A549 (cell line): Measurements from ENCODE around the gene PKIG. TPM values are rescaled to one million over a fixed set of nuclear protein-coding genes. Genes with fewer than 3 reads are reported as not detected.
A peak's percentile ranks its signal among the peaks of the same experiment; 100 is the strongest.

ENCODE experiments used
- ATAC-seq, 2 experiments: fragments of 200-7000 bp in 1 of 2; fragments of >200 bp in 1 of 2; cut with Nextera tagmentation in 1 of 2; cut with Tn5 transposase in 1 of 2; 3 replicates each; pipeline versions ENCODE4 v1.8.0 to v1.9.1; 2018 to 2020; ENCODE audit warnings: mild to moderate bottlenecking in 1 of 2, moderate library complexity in 1 of 2
- CTCF ChIA-PET: fragments of 300-600 bp; sonication (Branson Sonifier 250); formaldehyde crosslinking; extraction: SDS; loops from one replicate; lab custom pipeline; 2021; ENCODE audit warnings: antibody characterized with exemption, inconsistent platforms; lab: Yijun Ruan, JAX
- POLR2A ChIA-PET: fragments of 350-600 bp; formaldehyde crosslinking; extraction: SDS; loops from one replicate; lab custom pipeline; 2021; ENCODE audit warnings: antibody characterized with exemption, inconsistent platforms; lab: Yijun Ruan, JAX
- DNase-seq, 2 experiments: peaks; one replicate each; pipeline versions ENCODE4 v3.0.0 to v3.0.0-alpha.2; 2011 to 2016; ENCODE audit warnings: low read depth in 1 of 2, low spot score in 1 of 2
- FAIRE-seq: peaks from 2 replicates; lab custom pipeline; 2011; peaks lifted over from hg19 to GRCh38; lab: Jason Lieb, UNC
- H3K27ac ChIP-seq, 2 experiments: fragments of >200 bp; sonication (Bioruptor Twin); formaldehyde crosslinking; 3 replicates each; pipeline ENCODE4 v1.5.1; 2016 to 2017
- H3K4me1 ChIP-seq: fragments of >200 bp; sonication (Bioruptor Twin); formaldehyde crosslinking; 3 replicates; pipeline ENCODE4 v1.6.1; 2016
- H3K4me2 ChIP-seq: fragments of >200 bp; sonication (Bioruptor Twin); formaldehyde crosslinking; 3 replicates; pipeline ENCODE4 v1.6.1; 2016
- H3K4me3 ChIP-seq: fragments of >200 bp; sonication (Bioruptor Twin); formaldehyde crosslinking; 3 replicates; pipeline ENCODE4 v1.5.1; 2016
- H3K9me3 ChIP-seq: fragments of >200 bp; sonication (Bioruptor Twin); formaldehyde crosslinking; 3 replicates; pipeline ENCODE4 v1.6.1; 2016
- ATOH8 ChIP-seq: fragments of 250-450 bp; sonication (Bioruptor Pico); IDR thresholded peaks from 2 replicates; pipeline ENCODE4 v1.5.0; 2020; ENCODE audit warnings: low read depth, mild to moderate bottlenecking, moderate library complexity
- BHLHE40 ChIP-seq: IDR thresholded peaks from 2 replicates; pipeline ENCODE4 v1.6.1; 2012; ENCODE audit warnings: low read depth, low read length, inconsistent platforms
- CHD2 ChIP-seq: fragments of 150-350 bp; IDR thresholded peaks from 2 replicates; pipeline ENCODE4 v1.6.1; 2014; ENCODE audit warnings: low read length; ENCODE audit not compliant: partially characterized antibody
- EHF ChIP-seq: fragments of 250-450 bp; sonication (Bioruptor Pico); IDR thresholded peaks from 2 replicates; pipeline ENCODE4 v1.5.0; 2020; ENCODE audit warnings: mild to moderate bottlenecking
- EHMT2 ChIP-seq: fragments of 200-600 bp; sonication (generic); IDR thresholded peaks from 2 replicates; pipeline ENCODE4 v1.6.1; 2016; ENCODE audit warnings: antibody characterized with exemption, low read depth, mild to moderate bottlenecking, moderate library complexity
- ELK1 ChIP-seq: fragments of 150-350 bp; IDR thresholded peaks from 2 replicates; pipeline ENCODE4 v1.6.1; 2014; ENCODE audit warnings: low read depth, mild to moderate bottlenecking, low read length
- EP300 ChIP-seq, 2 experiments: fragments of >200 bp; sonication (Bioruptor Twin); formaldehyde crosslinking; IDR thresholded peaks; 2 replicates in 1 of 2; 3 replicates in 1 of 2; pipeline ENCODE4 v1.6.1; 2016 to 2017
- FOSB ChIP-seq: fragments of 250-450 bp; sonication (Bioruptor Pico); IDR thresholded peaks from 2 replicates; pipeline ENCODE4 v1.5.0; 2020; ENCODE audit warnings: mild to moderate bottlenecking, moderate library complexity
- FOSL2 ChIP-seq, 2 experiments: fragments of 450-650 bp in 1 of 2; fragments of >200 bp in 1 of 2; sonication (Bioruptor Twin) in 1 of 2; formaldehyde crosslinking; IDR thresholded peaks; 2 replicates each; pipeline versions ENCODE4 v1.5.0 to v1.6.1; 2016 to 2020; ENCODE audit warnings: mild to moderate bottlenecking in 1 of 2, moderate library complexity in 1 of 2
- HDAC2 ChIP-seq: fragments of 200-600 bp; sonication (generic); IDR thresholded peaks from 2 replicates; pipeline ENCODE4 v1.6.1; 2016
- HMGXB4 ChIP-seq: fragments of 250-450 bp; sonication (Bioruptor Pico); IDR thresholded peaks from 2 replicates; pipeline ENCODE4 v1.5.0; 2021; ENCODE audit warnings: mild to moderate bottlenecking, moderate library complexity, borderline replicate concordance
- HOXB13 ChIP-seq: fragments of 250-450 bp; sonication (Bioruptor Pico); IDR thresholded peaks from 2 replicates; pipeline ENCODE4 v1.5.0; 2020; ENCODE audit warnings: low read depth, mild to moderate bottlenecking, moderate library complexity
- KDM5A ChIP-seq: fragments of 200-600 bp; sonication (generic); IDR thresholded peaks from 2 replicates; pipeline ENCODE4 v1.6.1; 2016; ENCODE audit warnings: antibody characterized with exemption, mild to moderate bottlenecking
- MAFK ChIP-seq: fragments of 450-650 bp; IDR thresholded peaks from 2 replicates; pipeline ENCODE4 v1.6.1; 2014; ENCODE audit not compliant: partially characterized antibody
- MAZ ChIP-seq: fragments of 150-350 bp; IDR thresholded peaks from 2 replicates; pipeline ENCODE4 v1.6.1; 2014; ENCODE audit warnings: antibody characterized with exemption, low read depth, low read length, borderline replicate concordance
- PBX3 ChIP-seq: IDR thresholded peaks from 2 replicates; pipeline ENCODE4 v1.6.1; 2012
- PHF8 ChIP-seq: fragments of 200-600 bp; sonication (generic); IDR thresholded peaks from 2 replicates; pipeline ENCODE4 v1.6.1; 2016; ENCODE audit warnings: low read depth, mild to moderate bottlenecking, antibody characterized with exemption, moderate library complexity, borderline replicate concordance
- POLR2A ChIP-seq: IDR thresholded peaks from 2 replicates; pipeline ENCODE4 v1.6.1; 2012; ENCODE audit warnings: mild to moderate bottlenecking, low read length
- RARB ChIP-seq: fragments of 250-450 bp; sonication (Bioruptor Pico); IDR thresholded peaks from 2 replicates; pipeline ENCODE4 v1.8.0; 2021; ENCODE audit warnings: mild to moderate bottlenecking, moderate library complexity
- REST ChIP-seq: fragments of 200-600 bp; sonication (generic); IDR thresholded peaks from 2 replicates; pipeline ENCODE4 v1.6.1; 2016; ENCODE audit warnings: antibody characterized with exemption, mild to moderate bottlenecking, moderate library complexity
- RFX5 ChIP-seq: fragments of 450-650 bp; IDR thresholded peaks from 2 replicates; pipeline ENCODE4 v1.7.1; 2014; ENCODE audit warnings: antibody characterized with exemption, mild to moderate bottlenecking, moderate library complexity
- RNF2 ChIP-seq: fragments of 200-600 bp; sonication (generic); IDR thresholded peaks from 2 replicates; pipeline ENCODE4 v1.6.1; 2016; ENCODE audit warnings: low read depth, mild to moderate bottlenecking, antibody characterized with exemption, moderate library complexity, borderline replicate concordance
- SMC3 ChIP-seq: fragments of >200 bp; sonication (Bioruptor Twin); formaldehyde crosslinking; IDR thresholded peaks from 3 replicates; pipeline ENCODE4 v1.6.1; 2018; ENCODE audit warnings: inconsistent platforms
- TP53 ChIP-seq: fragments of 250-450 bp; sonication (Bioruptor Pico); IDR thresholded peaks from 2 replicates; pipeline ENCODE4 v1.5.0; 2021; ENCODE audit warnings: mild to moderate bottlenecking, moderate library complexity
- ZFP36 ChIP-seq: fragments of 450-650 bp; IDR thresholded peaks from 2 replicates; pipeline ENCODE4 v1.6.1; 2014; ENCODE audit warnings: borderline replicate concordance; ENCODE audit not compliant: partially characterized antibody
- WGBS: methylation state at CpG from one replicate; pipeline ENCODE4 v1.1.6; 2017; ENCODE audit errors: missing lambda C conversion rate; 5-methylcytosine and 5-hydroxymethylcytosine counted together
- polyA plus RNA-seq, 4 experiments: library from polyadenylated mRNA; depleted of rRNA in 3 of 4; stranded (reverse); fragments of >200 nt; fragmentation: RNase III in 1 of 4; extraction: RNeasy Plus Mini Kit Qiagen cat#74134 plus additional on column Dnase treatment in 1 of 4; gene quantifications; 2 replicates in 3 of 4; 3 replicates in 1 of 4; pipeline ENCODE4 v1.2.3, GENCODE V29; 2011 to 2017
- TF ChIP-seq, protein P1 (sequence below): IDR thresholded peaks from 2 replicates; pipeline ENCODE4 v1.6.1; 2012
- TF ChIP-seq, protein P2 (sequence below): fragments of >200 bp; sonication (Bioruptor Twin); formaldehyde crosslinking; IDR thresholded peaks from 3 replicates; pipeline ENCODE4 v1.6.1; 2016

The PKIG gene
- polyA plus RNA-seq, 2 of the 4 experiments (the other 2 are of a cell fraction), result 24.0 to 31.1 TPM

DNA sequence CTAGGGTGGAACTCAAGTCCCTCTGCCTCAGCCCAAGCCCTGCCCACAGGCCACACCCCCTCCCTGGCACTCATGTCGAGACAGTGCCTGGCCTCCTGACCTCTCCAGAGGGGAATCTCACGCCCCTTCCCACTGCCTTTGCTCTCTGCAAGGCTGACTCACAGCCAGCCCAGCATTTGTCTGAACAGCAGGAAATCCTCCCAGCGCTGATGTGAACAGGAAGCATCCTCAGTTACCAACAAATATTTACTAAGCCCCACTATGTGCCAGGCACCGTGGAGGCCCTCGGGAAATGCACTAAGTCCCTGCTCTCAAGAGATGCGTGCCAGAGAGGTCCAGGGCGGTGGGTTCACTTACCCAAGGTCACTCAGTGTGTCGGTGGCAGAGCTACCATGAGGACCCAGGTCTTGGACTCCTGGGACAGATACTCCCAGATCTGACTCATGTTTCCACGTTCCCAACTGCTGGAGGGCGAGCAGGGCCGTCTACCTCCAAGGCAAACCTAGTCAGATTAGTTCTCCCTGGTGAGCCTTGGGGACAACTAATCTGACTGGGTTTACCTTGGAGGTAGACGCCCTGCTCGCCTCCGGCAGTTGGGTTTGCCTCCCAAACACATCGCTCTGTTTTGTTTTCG lies 61.3 kb downstream of the PKIG start:
- no peak for FAIRE-seq

More for the DNA sequence above, 61.3 kb downstream of the PKIG start:
- Histone ChIP-seq H3K9me3 (no peaks in the 10 kb centered on the region), H3K4me2 (peak overlapping the region; percentile 78), H3K4me3 (no peak overlapping the region), H3K27ac (peak overlapping the region; percentile 83 to 94), H3K4me1 (peaks cover 55% of the 10 kb centered on the region)
- no peak for TF ChIP-seq EHMT2
- TF ChIP-seq RARB, result no peak
- no peak for TF ChIP-seq RFX5
- no peak for TF ChIP-seq HDAC2
- TF ChIP-seq POLR2A, result no peak; the same call in 1 of the 2 replicates
- TF ChIP-seq TP53 (CRISPR knock-in tag), result no peak
- TF ChIP-seq, protein P1, sequence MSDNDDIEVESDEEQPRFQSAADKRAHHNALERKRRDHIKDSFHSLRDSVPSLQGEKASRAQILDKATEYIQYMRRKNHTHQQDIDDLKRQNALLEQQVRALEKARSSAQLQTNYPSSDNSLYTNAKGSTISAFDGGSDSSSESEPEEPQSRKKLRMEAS, result peak; percentile 50; the same call in 1 of the 2 replicates
- TF ChIP-seq PHF8, result no peak
- peak; percentile 19; the same call in 1 of the 2 replicates for TF ChIP-seq FOSL2 (IDR thresholded peaks at IDR 0.05)
- peak; percentile 82 for TF ChIP-seq FOSL2 (CRISPR knock-in tag; IDR thresholded peaks at IDR 0.05)
- no peak for TF ChIP-seq CHD2
- TF ChIP-seq HMGXB4 (CRISPR knock-in tag), result no peak
- TF ChIP-seq HOXB13, result no peak
- TF ChIP-seq ELK1, result no peak
- no peak for TF ChIP-seq EP300 (IDR thresholded peaks at IDR 0.05)
- TF ChIP-seq FOSB (CRISPR knock-in tag), result peak; percentile 71; the same call in 1 of the 2 replicates
- no peak for TF ChIP-seq MAZ
- TF ChIP-seq REST, result no peak
- no peak for TF ChIP-seq PBX3
- no peak for TF ChIP-seq KDM5A
- TF ChIP-seq ATOH8 (CRISPR knock-in tag), result 0 out of 2 replicates have a peak, but pooled peaks have one; percentile 61
- TF ChIP-seq SMC3, result no peak
- TF ChIP-seq RNF2, result no peak
- no peak for TF ChIP-seq ZFP36
- TF ChIP-seq, protein P2, sequence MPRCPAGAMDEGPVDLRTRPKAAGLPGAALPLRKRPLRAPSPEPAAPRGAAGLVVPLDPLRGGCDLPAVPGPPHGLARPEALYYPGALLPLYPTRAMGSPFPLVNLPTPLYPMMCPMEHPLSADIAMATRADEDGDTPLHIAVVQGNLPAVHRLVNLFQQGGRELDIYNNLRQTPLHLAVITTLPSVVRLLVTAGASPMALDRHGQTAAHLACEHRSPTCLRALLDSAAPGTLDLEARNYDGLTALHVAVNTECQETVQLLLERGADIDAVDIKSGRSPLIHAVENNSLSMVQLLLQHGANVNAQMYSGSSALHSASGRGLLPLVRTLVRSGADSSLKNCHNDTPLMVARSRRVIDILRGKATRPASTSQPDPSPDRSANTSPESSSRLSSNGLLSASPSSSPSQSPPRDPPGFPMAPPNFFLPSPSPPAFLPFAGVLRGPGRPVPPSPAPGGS, result no peak
- TF ChIP-seq BHLHE40, result no peak
- TF ChIP-seq EHF (CRISPR knock-in tag), result no peak
- peak; percentile 74 for TF ChIP-seq MAFK
- CTCF ChIA-PET, result interaction anchor here (0.9 to 13.0 kb wide), 4 partner anchors 13 to 89 kb away, joined by 3 to 126 read pairs (median 6); no protein-coding TSS in a partner anchor
- POLR2A ChIA-PET, result interaction anchor here (0.5 to 2.5 kb wide), 3 partner anchors 8 to 975 kb away, joined by 3 to 9 read pairs (median 8); partner anchors contain the start of gene ADA
- DNase-seq (peak; percentile 62 to 93), ATAC-seq (peak; percentile 78 to 90)
- 10% methylated on average over 15 of the region's 16 CpGs for WGBS
